Stimulated activated CD4-positive, alpha-beta T cell treated with anti-CD3 and anti-CD28 coated beads, Interleukin-1b, Interleukin-23, amount 100 ng/mL, for 24 hours (primary cell): ENCODE results near the gene C2orf76.

Source experiments
- DNase-seq, 4 experiments: peaks; one replicate each; pipeline ENCODE4 v3.0.0-alpha.2; 2020; ENCODE audit warnings: low read depth in 4 of 4, low spot score in 1 of 4

The C2orf76 gene

GRCh38 chr2:119338826-119339561 is 27.6 kb downstream of the C2orf76 start:
- no peak for DNase-seq

- DNase-seq = no peak
Measured at GRCh38 chr2:119338272-119338671, 28.4 kb downstream of the C2orf76 start.

- DNase-seq = no peak
Measured at GRCh38 chr2:119337749-119338148, 28.9 kb downstream of the C2orf76 start.

GRCh38 chr2:119333833-119334232 is 32.8 kb downstream of the C2orf76 start:
- no peak for DNase-seq

GRCh38 chr2:119333360-119333759 is 33.3 kb downstream of the C2orf76 start:
- DNase-seq = no peak

GRCh38 chr2:119332953-119333352 is 33.7 kb downstream of the C2orf76 start:
- no peak for DNase-seq

GRCh38 chr2:119327431-119327830 is 39.2 kb downstream of the C2orf76 start:
- no peak for DNase-seq

- no peak for DNase-seq
Measured at GRCh38 chr2:119326938-119327337, 39.7 kb downstream of the C2orf76 start.

- DNase-seq = no peak
Measured at GRCh38 chr2:119324685-119325270, 41.9 kb downstream of the C2orf76 start.

- no peak for DNase-seq
Measured at GRCh38 chr2:119323459-119323858, 43.2 kb downstream of the C2orf76 start.

GRCh38 chr2:119319593-119319992 is 47.0 kb downstream of the C2orf76 start:
- no peak for DNase-seq

- DNase-seq = no peak
Measured at GRCh38 chr2:119317554-119317953, 49.1 kb downstream of the C2orf76 start.

- no peak for DNase-seq
Measured at GRCh38 chr2:119316066-119316465, 50.6 kb downstream of the C2orf76 start.

- DNase-seq = no peak
Measured at GRCh38 chr2:119315241-119315925, 51.3 kb downstream of the C2orf76 start.

- no peak for DNase-seq
Measured at GRCh38 chr2:119311831-119312230, 54.8 kb downstream of the C2orf76 start.

- no peak for DNase-seq
Measured at GRCh38 chr2:119311371-119311770, 55.3 kb downstream of the C2orf76 start.

- DNase-seq = no peak
Measured at GRCh38 chr2:119308793-119309330, 57.8 kb downstream of the C2orf76 start.

- no peak for DNase-seq
Measured at GRCh38 chr2:119307419-119308140, 59.1 kb downstream of the C2orf76 start.

GRCh38 chr2:119306196-119306590 is 60.4 kb downstream of the C2orf76 start:
- DNase-seq = no peak

- no peak for DNase-seq
Measured at GRCh38 chr2:119305497-119306195, 61.0 kb downstream of the C2orf76 start.

- no peak for DNase-seq
Measured at GRCh38 chr2:119304847-119305246, 61.8 kb downstream of the C2orf76 start.
